ENCODE results near the gene CHMP2A.

CHMP2A gene

GRCh38 chr19:58561373-58562121, 6.6 kb upstream of the CHMP2A start:
- no peak overlapping the region for H3K27ac ChIP-seq (replicated peaks)
- H3K4me3 ChIP-seq (replicated peaks; ENCODE audit: insufficient read depth, low read length) = no peak overlapping the region
- no peak for DNase-seq (ENCODE audit: low read depth in 1 of 2, low spot score in 1 of 2)
- TF ChIP-seq REST (IDR thresholded peaks at IDR 0.05; ENCODE audit: insufficient replicate concordance, low read depth) (no peak), SPI1 (IDR thresholded peaks at IDR 0.05; ENCODE audit: borderline replicate concordance, low read depth) (no peak), GABPA (IDR thresholded peaks at IDR 0.05; ENCODE audit: low read depth) (no peak), CTCF (IDR thresholded peaks at IDR 0.05; ENCODE audit: insufficient read depth, low read length) (no peak), POLR2AphosphoS5 (IDR thresholded peaks at IDR 0.05; ENCODE audit: low read depth) (no peak)
- H3K27me3 ChIP-seq (ENCODE audit: insufficient read depth, poor library complexity, severe bottlenecking) = no peaks in the 10 kb centered on the region

- Histone ChIP-seq H3K27ac (replicated peaks) (no peak overlapping the region), H3K4me3 (replicated peaks; ENCODE audit: insufficient read depth, low read length) (no peak overlapping the region), H3K27me3 (ENCODE audit: insufficient read depth, poor library complexity, severe bottlenecking) (no peaks in the 10 kb centered on the region)
- DNase-seq (ENCODE audit: low read depth in 1 of 2, low spot score in 1 of 2) = no peak
- TF ChIP-seq REST (IDR thresholded peaks at IDR 0.05; ENCODE audit: insufficient replicate concordance, low read depth) (no peak), CTCF (IDR thresholded peaks at IDR 0.05; ENCODE audit: insufficient read depth, low read length) (no peak)
Measured at GRCh38 chr19:58560921-58561320, 6.0 kb upstream of the CHMP2A start.

GRCh38 chr19:58560007-58560887, 5.3 kb upstream of the CHMP2A start:
- no peak for TF ChIP-seq CTCF (IDR thresholded peaks at IDR 0.05; ENCODE audit: insufficient read depth, low read length)
- TF ChIP-seq REST (IDR thresholded peaks at IDR 0.05; ENCODE audit: insufficient replicate concordance, low read depth) = no peak
- TF ChIP-seq POLR2AphosphoS5 (IDR thresholded peaks at IDR 0.05; ENCODE audit: low read depth) = no peak
- TF ChIP-seq GABPA (IDR thresholded peaks at IDR 0.05; ENCODE audit: low read depth) = no peak
- no peak for TF ChIP-seq SPI1 (IDR thresholded peaks at IDR 0.05; ENCODE audit: borderline replicate concordance, low read depth)
- no peaks in the 10 kb centered on the region for H3K27me3 ChIP-seq (ENCODE audit: insufficient read depth, poor library complexity, severe bottlenecking)

More at GRCh38 chr19:58560007-58560887, 5.3 kb upstream of the CHMP2A start:
- Histone ChIP-seq H3K27ac (replicated peaks) (peak overlapping the region; percentile 100), H3K4me3 (replicated peaks; ENCODE audit: insufficient read depth, low read length) (peak overlapping the region; percentile 46)
- no peak for DNase-seq (ENCODE audit: low read depth in 1 of 2, low spot score in 1 of 2)
